ENCODE data around the gene HECTD1.

- TF ChIP-seq POLR2A (IDR thresholded peaks at IDR 0.05; ENCODE audit: low read depth, low read length): no peak
- no peak for TF ChIP-seq TAF1 (IDR thresholded peaks at IDR 0.05; ENCODE audit: borderline replicate concordance, low read depth, low read length)
- no peak for TF ChIP-seq POLR2AphosphoS5 (IDR thresholded peaks at IDR 0.05; ENCODE audit: low read depth, low read length)
Measured at GRCh38 chr14:31196839-31197492, 10.6 kb downstream of the HECTD1 start.
